Measurements from ENCODE around the gene STK10.

Gene STK10

GRCh38 chr5:172185096-172185461, 2.9 kb downstream of the STK10 start:
- ChIA-PET CTCF (no interaction called here), POLR2A (interaction anchor here (1.0 kb wide), 1 partner anchor 89 kb away, joined by 3 read pairs; no protein-coding TSS in a partner anchor)
- H3K4me3 ChIP-seq (ENCODE audit: low read depth, low read length) = no peak overlapping the region
- no peak for DNase-seq (ENCODE audit: low read depth, low spot score)
- no peak for TF ChIP-seq CTCF (IDR thresholded peaks at IDR 0.05; ENCODE audit: insufficient read depth, low read length, missing control alignments)

GRCh38 chr5:172183881-172184280, 4.1 kb downstream of the STK10 start:
- CTCF ChIA-PET = interaction anchor here (0.8 to 1.2 kb wide), 6 partner anchors 9 to 177 kb away, joined by 3 read pairs; partner anchors contain the start of gene FBXW11
- DNase-seq (ENCODE audit: low read depth, low spot score) = no peak
- TF ChIP-seq CTCF (IDR thresholded peaks at IDR 0.05; ENCODE audit: insufficient read depth, low read length, missing control alignments) = no peak
- POLR2A ChIA-PET = no interaction called here
- no peak overlapping the region for H3K4me3 ChIP-seq (ENCODE audit: low read depth, low read length)

- no peak for DNase-seq (ENCODE audit: low read depth, low spot score)
- CTCF ChIA-PET = interaction anchor here (0.6 kb wide), 2 partner anchors 36 to 48 kb away, joined by 3 to 4 read pairs; no protein-coding TSS in a partner anchor
- H3K4me3 ChIP-seq (ENCODE audit: low read depth, low read length) = no peak overlapping the region
- no peak for TF ChIP-seq CTCF (IDR thresholded peaks at IDR 0.05; ENCODE audit: insufficient read depth, low read length, missing control alignments)
- POLR2A ChIA-PET = interaction anchor here (0.6 kb wide), 1 partner anchor 94 kb away, joined by 6 read pairs; no protein-coding TSS in a partner anchor
Observed at GRCh38 chr5:172182291-172182690, 5.7 kb downstream of the STK10 start.

GRCh38 chr5:172180936-172181335, 7.1 kb downstream of the STK10 start:
- CTCF ChIA-PET = interaction anchor here (1.5 to 3.4 kb wide), 2 partner anchors 8 to 58 kb away, joined by 3 to 17 read pairs; partner anchors contain the start of gene STK10
- POLR2A ChIA-PET = no interaction called here
- no peak for DNase-seq (ENCODE audit: low read depth, low spot score)
- TF ChIP-seq CTCF (IDR thresholded peaks at IDR 0.05; ENCODE audit: insufficient read depth, low read length, missing control alignments) = no peak
- H3K4me3 ChIP-seq (ENCODE audit: low read depth, low read length) = no peak overlapping the region

- POLR2A ChIA-PET = no interaction called here
- no peak for TF ChIP-seq CTCF (IDR thresholded peaks at IDR 0.05; ENCODE audit: insufficient read depth, low read length, missing control alignments)
- H3K4me3 ChIP-seq (ENCODE audit: low read depth, low read length) = no peak overlapping the region
- CTCF ChIA-PET = interaction anchor here (1.1 to 3.4 kb wide), 5 partner anchors 9 to 268 kb away, joined by 3 to 17 read pairs (median 3); partner anchors contain the start of gene STK10
- DNase-seq (ENCODE audit: low read depth, low spot score) = no peak
Observed at GRCh38 chr5:172178991-172179989, 8.7 kb downstream of the STK10 start.

Data from AG04449 (cell line).